GM12865 (cell line): ENCODE data around the gene CCRL2.

ENCODE experiments used
- DNase-seq: peaks from one replicate; pipeline ENCODE4 v3.0.0; 2010; ENCODE audit warnings: low read depth
- H3K4me3 ChIP-seq: 2 replicates; pipeline ENCODE4 v1.5.1; 2011; ENCODE audit warnings: mild to moderate bottlenecking, low read depth, low read length, control low read depth
- TF ChIP-seq, protein P1 (sequence below): IDR thresholded peaks from 2 replicates; pipeline ENCODE4 v1.5.1; 2011; ENCODE audit warnings: low read length, control low read depth, low read depth, inconsistent platforms; ENCODE audit not compliant: insufficient read depth; ENCODE audit errors: missing control alignments

The CCRL2 gene

DNA sequence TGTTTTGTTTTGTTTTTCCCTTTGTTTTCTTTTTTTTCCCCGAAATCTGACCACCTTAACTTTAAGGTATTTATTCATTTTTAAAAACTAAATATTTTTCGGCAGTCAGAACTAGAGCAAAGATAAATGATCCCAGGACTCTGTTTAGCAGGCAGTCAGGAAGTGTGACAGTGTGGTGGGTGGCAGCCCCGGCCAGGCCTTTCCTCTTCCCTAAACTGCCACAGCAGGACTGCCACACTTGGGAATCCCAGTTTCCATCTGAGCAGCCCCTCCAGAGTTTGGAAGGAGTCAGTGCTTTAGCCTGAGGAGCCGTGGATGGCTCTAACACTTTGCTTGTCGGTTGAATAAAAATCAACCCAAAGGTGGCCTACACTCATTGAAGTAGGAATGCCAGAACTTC lies 6.9 kb downstream of the CCRL2 start:
- no peak overlapping the region for H3K4me3 ChIP-seq
- TF ChIP-seq, protein P1, sequence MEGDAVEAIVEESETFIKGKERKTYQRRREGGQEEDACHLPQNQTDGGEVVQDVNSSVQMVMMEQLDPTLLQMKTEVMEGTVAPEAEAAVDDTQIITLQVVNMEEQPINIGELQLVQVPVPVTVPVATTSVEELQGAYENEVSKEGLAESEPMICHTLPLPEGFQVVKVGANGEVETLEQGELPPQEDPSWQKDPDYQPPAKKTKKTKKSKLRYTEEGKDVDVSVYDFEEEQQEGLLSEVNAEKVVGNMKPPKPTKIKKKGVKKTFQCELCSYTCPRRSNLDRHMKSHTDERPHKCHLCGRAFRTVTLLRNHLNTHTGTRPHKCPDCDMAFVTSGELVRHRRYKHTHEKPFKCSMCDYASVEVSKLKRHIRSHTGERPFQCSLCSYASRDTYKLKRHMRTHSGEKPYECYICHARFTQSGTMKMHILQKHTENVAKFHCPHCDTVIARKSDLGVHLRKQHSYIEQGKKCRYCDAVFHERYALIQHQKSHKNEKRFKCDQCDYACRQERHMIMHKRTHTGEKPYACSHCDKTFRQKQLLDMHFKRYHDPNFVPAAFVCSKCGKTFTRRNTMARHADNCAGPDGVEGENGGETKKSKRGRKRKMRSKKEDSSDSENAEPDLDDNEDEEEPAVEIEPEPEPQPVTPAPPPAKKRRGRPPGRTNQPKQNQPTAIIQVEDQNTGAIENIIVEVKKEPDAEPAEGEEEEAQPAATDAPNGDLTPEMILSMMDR = no peak
- no peak for DNase-seq

DNA sequence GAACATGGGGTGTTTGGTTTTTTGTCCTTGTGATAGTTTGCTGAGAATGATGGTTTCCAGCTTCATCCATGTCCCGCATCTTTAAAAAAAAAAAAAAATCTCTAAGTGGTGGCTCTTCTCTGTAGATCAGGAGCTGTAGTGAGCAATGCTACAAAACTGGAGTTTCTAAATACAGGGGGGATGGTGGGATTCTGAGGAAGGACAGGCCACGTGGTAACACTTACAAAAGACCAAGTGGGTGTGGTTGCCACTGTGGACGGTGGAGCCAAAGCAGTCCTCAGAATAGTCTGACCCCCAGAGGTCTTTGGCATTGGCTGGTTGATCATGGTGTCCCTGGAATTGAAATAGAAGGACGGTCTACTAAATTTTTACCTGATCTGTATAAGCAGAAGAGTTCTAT lies 7.7 kb downstream of the CCRL2 start:
- H3K4me3 ChIP-seq = no peak overlapping the region
- no peak for DNase-seq
- TF ChIP-seq, protein P1 = no peak

DNA sequence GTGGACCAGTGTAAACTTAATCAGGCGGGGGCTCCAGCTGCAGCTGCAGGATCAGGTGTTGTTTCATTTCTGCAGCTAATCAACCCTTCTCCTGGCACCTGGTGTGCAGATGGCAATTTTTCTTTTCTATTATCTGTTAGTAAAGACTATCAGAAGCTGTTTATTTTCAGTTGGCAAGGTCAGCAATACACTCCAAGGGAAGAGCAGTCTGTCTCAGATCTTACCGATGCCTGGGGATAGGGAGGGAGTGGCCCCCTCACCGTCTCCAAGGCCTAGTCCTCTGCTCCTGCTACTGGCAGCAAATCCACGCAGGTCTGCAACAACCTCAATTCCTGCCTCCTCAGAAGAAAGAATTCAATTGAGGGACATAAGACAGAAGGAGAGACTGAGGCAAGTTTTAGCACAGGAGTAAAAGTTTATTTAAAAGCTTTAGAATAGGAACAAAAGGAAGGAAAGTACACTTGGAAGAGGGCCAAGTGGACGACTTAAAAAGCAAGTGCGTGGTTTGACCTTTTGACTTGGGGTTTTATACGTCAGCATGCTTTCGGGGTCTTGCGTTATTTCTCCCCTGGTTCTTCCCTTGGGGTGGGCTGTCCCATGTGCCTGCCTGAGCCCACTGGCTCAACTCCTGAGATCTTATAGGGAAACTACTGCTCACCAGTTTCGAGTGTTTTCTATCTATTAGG lies 9.2 kb downstream of the CCRL2 start:
- DNase-seq = peak; percentile 10
- no peak overlapping the region for H3K4me3 ChIP-seq
- TF ChIP-seq, protein P1 = no peak

DNA sequence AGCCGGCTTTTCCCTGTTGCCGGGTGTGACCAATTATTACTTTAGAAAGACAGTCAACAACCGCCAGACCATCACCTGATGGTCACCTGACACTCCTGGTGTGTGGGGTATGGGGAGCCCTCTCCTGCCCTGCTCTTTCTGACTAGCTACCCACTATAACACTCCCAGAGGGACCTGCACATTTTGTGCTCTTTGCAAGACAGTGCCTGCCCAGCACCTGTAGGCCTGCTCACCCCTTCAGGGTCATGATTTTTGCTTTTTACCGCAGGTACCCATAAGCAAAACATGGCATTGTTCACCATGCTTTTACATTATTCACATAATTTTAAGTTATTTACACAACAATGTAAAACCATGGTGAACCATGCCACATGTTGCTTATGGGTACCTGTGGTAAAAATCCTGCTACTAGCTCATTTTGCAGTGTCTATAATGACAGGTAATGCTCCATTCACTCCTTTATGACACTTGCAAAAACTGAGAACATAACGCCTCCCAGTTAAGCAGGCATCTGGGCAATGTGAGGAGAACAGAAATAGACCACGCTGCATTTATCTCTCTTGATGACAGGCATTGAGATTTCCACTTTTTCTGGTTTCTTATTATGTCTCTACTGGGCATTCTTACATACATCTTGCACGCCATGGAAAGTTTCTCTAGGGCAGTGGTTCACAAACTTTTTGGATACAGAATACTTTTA lies 9.9 kb downstream of the CCRL2 start:
- no peak overlapping the region for H3K4me3 ChIP-seq
- TF ChIP-seq, protein P1 = no peak
- no peak for DNase-seq

DNA sequence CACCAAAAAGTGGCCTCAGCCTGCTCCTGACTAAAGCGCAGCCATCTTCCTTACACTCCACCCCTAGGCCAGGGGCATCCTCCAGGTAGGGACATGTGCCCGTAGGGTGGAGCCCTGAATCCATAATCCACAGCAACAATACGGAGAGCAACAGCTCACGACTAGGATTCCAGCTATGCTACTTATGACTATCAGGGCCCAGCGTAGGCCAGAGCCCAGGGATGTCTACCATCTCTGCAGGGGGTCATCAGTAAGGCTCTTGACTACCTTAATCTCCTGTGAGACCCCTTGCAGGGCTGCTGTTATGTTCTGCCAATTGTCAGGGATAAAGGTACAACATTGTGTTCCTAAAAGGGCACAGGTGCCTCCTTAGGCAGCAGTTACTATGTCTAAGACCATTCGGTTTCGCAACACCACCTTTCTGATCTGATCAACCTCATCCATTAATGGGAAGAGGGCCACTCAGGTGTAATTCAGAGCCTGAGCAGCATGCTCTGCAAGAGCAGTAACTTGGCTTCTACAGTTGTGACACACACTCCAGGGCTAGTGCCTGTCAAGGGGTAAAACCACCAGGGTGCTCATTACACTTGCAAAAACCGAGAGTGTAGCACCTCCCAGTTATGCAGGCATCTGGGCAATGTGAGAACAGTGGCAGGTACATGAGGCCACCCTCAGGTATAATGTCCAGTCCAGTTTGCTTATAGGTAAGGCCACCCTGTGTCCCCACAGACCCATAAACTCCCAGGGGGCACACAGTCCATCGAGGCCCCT lies 11.0 kb downstream of the CCRL2 start:
- TF ChIP-seq, protein P1 = no peak
- H3K4me3 ChIP-seq = no peak overlapping the region
- no peak for DNase-seq

DNA sequence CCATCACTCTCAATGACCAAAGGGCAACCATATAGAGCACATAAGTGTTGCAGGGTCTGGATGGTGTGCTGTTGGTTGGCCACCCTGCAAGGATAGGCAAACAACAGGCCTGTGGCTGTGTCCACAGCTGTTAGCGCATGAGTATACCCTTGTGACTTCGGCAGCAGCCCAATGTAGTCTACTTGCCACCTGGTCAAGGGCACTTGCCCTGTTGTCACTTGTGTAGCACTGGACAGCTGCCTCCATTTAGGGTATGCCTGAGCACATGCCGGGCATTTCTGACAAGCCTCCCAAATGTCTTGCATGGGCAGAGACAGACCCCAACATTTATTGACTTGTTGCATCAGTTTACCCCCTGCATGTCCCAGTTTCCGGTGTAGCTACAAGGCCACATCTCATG lies 12.8 kb downstream of the CCRL2 start:
- no peak overlapping the region for H3K4me3 ChIP-seq
- no peak for DNase-seq
- TF ChIP-seq, protein P1 = no peak
